ENCODE data around the gene ZNF474. TPM values are rescaled to one million over a fixed set of nuclear protein-coding genes. Genes with fewer than 3 reads are reported as not detected.
"Not testable (repeated sequence)": the region's sequence is repeated elsewhere in the genome, so short reads cannot be mapped to it uniquely, and the experiment has no call there.

Gene ZNF474
- total RNA-seq, 2 experiments from 2014 or later: not detected

DNA sequence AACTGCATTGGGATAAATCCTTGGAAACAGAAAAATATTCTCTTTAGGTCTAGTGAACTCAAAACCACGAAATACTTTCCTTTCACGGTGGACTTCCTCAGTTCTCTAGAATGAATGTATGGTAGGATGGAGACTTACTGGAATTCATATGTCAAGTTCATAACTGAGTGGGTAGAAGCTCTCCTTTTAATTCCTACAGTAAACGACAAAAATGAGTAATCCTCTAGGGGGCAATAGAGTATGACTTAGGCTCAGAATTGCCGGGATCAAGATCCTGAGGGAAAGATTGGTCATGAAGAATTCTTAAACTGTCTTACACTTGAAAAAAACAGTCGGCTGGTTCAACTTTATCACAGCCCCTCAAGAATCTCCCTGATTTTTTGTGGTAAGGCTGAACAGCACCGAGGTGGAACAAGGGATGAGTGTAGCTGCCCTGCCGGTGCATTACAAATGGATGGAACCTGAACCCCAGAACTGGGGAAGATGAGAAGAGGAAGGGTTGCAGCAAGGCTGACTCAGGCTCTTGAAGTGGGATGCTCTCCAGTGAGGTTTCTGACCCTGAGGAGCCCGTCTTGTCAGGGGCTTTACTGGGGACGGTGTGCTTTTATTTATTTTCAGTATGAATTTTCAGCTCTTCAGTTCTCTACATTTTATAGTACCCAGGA is 37.3 kb upstream of the ZNF474 start:
- POLR2A ChIA-PET: no interaction called here
- Mint-ChIP-seq H3K36me3 (ENCODE audit: low read depth) (no peaks in the 10 kb centered on the region), H3K9me3 (no peaks in the 10 kb centered on the region), H3K27ac (no peak overlapping the region), H3K4me1 (ENCODE audit: low read depth) (no peaks in the 10 kb centered on the region), H3K4me3 (no peak overlapping the region), H3K27me3 (no peaks in the 10 kb centered on the region)
- CTCF ChIA-PET: no interaction called here
- TF ChIP-seq, protein P1, sequence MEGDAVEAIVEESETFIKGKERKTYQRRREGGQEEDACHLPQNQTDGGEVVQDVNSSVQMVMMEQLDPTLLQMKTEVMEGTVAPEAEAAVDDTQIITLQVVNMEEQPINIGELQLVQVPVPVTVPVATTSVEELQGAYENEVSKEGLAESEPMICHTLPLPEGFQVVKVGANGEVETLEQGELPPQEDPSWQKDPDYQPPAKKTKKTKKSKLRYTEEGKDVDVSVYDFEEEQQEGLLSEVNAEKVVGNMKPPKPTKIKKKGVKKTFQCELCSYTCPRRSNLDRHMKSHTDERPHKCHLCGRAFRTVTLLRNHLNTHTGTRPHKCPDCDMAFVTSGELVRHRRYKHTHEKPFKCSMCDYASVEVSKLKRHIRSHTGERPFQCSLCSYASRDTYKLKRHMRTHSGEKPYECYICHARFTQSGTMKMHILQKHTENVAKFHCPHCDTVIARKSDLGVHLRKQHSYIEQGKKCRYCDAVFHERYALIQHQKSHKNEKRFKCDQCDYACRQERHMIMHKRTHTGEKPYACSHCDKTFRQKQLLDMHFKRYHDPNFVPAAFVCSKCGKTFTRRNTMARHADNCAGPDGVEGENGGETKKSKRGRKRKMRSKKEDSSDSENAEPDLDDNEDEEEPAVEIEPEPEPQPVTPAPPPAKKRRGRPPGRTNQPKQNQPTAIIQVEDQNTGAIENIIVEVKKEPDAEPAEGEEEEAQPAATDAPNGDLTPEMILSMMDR (IDR thresholded peaks at IDR 0.05): no peak
- intact Hi-C loops (cut with micrococcal nuclease): no loop called here
- ATAC-seq (no peak), DNase-seq (no peak)

DNA sequence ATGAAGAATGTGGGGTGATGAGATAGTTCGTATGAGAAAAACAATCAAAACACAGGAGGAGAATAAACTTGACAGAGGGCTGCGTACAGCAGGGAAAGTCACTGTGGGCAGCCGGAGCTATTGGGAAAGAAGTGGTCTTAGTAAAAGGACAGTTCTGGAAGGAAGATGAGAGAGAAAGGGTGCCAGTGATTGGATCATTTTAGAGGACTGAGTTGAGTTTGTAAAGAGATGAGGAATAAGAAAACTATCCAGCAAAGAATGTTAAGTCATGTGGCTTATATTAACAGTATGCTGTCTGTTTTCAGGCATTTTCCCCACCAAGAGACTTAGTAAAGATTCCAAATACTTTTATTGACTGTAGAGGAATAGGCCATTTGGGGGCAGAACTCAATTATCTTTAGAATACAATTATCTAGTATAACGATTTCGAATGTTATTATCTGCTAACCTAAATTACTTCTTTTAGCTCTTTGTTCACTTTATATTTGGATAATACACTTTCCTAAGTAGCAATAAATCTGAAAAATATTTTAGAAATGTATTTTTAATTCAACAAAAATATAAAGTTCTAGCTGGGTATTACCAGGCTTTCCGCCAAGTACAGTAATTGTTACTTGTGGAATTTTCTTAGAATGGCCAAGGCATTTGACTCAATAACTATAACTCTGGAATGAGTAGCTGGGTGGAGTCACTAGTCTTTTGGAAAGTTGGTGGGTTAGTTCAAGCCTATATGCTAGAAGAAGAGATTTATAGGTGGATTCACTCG is 35.7 kb upstream of the ZNF474 start:
- DNase-seq: no peak
- no peaks in the 10 kb centered on the region for H3K27me3 Mint-ChIP-seq
- intact Hi-C loops (cut with micrococcal nuclease): no loop called here

DNA sequence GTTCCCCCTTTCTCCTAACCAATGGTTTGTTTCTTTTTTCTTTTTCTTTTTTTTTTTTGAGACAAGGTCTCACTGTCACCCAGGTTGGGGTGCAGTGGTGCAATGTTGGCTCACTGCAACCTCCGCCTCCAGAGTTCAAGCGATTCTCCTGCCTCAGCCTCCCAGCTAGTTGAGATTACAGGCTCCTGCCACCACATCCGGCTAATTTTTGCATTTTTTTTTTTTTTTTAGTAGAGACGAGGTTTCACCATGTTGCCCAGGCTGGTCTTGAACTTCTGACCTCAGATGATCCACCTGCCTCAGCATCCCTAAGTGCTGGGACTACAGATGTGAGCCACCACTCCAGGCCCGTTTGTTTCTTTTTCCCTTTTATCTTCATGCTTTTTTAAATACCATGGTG is 35.1 kb upstream of the ZNF474 start:
- ATAC-seq; H3K27ac Mint-ChIP-seq; H3K36me3 Mint-ChIP-seq (ENCODE audit: low read depth); H3K27me3 Mint-ChIP-seq; H3K4me3 Mint-ChIP-seq; H3K4me1 Mint-ChIP-seq (ENCODE audit: low read depth); CTCF ChIA-PET; H3K9me3 Mint-ChIP-seq; DNase-seq; intact Hi-C loops (cut with micrococcal nuclease); POLR2A ChIA-PET: not testable (repeated sequence)

More for the DNA sequence above, 35.7 kb upstream of the ZNF474 start:
- POLR2A ChIA-PET: no interaction called here
- no peaks in the 10 kb centered on the region for H3K9me3 Mint-ChIP-seq
- no peaks in the 10 kb centered on the region for H3K4me1 Mint-ChIP-seq (ENCODE audit: low read depth)
- TF ChIP-seq, protein P1 (IDR thresholded peaks at IDR 0.05): no peak
- H3K27ac Mint-ChIP-seq: no peak overlapping the region
- CTCF ChIA-PET: no interaction called here
- ATAC-seq: no peak
- H3K36me3 Mint-ChIP-seq (ENCODE audit: low read depth): no peaks in the 10 kb centered on the region
- no peak overlapping the region for H3K4me3 Mint-ChIP-seq

DNA sequence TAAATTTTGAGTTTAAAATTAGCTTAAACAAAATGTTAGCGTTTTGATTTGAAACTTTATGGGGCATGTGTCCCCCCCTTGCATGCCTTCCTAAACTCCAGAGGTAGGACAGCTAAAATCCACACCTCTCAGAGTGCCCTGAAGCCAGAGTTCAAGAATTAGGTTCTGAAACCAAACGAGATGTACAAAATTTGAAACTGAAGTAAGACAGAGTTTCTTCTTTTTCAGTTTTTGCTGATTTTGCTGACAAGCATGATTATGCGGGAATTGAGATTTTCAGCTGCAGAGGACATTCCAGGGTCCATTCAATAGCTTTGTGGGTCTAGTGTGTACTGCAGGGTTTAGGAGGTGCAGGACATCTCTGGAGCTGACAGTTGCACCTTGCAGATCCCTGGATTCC is 34.2 kb upstream of the ZNF474 start:
- Mint-ChIP-seq H3K4me3 (no peak overlapping the region), H3K4me1 (ENCODE audit: low read depth) (no peaks in the 10 kb centered on the region), H3K36me3 (ENCODE audit: low read depth) (no peaks in the 10 kb centered on the region), H3K9me3 (no peaks in the 10 kb centered on the region), H3K27me3 (no peaks in the 10 kb centered on the region), H3K27ac (no peak overlapping the region)
- DNase-seq (no peak), ATAC-seq (no peak)
- intact Hi-C loops (cut with micrococcal nuclease): no loop called here
- TF ChIP-seq, protein P1 (IDR thresholded peaks at IDR 0.05): no peak
- CTCF ChIA-PET: no interaction called here
- POLR2A ChIA-PET: no interaction called here

DNA sequence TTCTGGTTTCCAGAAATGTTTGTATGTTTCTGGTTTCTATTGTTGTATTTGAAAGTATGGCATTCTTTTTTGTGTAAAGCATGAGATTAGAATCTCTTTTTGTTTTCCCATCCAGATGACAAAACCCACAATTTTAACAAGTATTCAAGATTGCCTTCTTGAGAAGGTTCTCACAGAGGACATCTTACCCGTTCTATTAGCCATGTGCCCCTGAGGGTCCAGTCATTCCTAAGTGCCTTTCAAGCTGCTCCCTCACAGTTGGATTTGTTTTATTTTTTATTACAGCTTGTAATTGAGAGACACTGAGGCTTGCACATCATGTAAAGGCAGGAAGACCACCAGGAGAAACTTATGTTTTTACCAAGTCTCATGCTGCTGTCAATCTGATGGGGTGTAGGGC is 32.0 kb upstream of the ZNF474 start:
- ChIA-PET POLR2A (no interaction called here), CTCF (interaction anchor here (0.9 kb wide), 1 partner anchor 21 kb away, joined by 3 read pairs; no protein-coding TSS in a partner anchor)

More for the DNA sequence above, 32.0 kb upstream of the ZNF474 start:
- intact Hi-C loops (cut with micrococcal nuclease): no loop called here
- no peak overlapping the region for H3K4me3 Mint-ChIP-seq
- no peak overlapping the region for H3K27ac Mint-ChIP-seq
- no peaks in the 10 kb centered on the region for H3K9me3 Mint-ChIP-seq
- TF ChIP-seq, protein P1 (IDR thresholded peaks at IDR 0.05): no peak
- DNase-seq (no peak), ATAC-seq (no peak)
- no peaks in the 10 kb centered on the region for H3K36me3 Mint-ChIP-seq (ENCODE audit: low read depth)
- H3K27me3 Mint-ChIP-seq: no peaks in the 10 kb centered on the region
- no peaks in the 10 kb centered on the region for H3K4me1 Mint-ChIP-seq (ENCODE audit: low read depth)
